ENCODE measurements around the gene PTPRD.
A peak's percentile ranks its signal among the peaks of the same experiment; 100 is the strongest.
"Not testable (repeated sequence)": the region's sequence is repeated elsewhere in the genome, so short reads cannot be mapped to it uniquely, and the experiment has no call there.

PTPRD gene

GRCh38 chr9:9949978-9950377 lies 662.8 kb downstream of the PTPRD start:
- no peak for DNase-seq

GRCh38 chr9:9949368-9949767 lies 663.4 kb downstream of the PTPRD start:
- DNase-seq, result no peak

GRCh38 chr9:9945966-9946365 lies 666.8 kb downstream of the PTPRD start:
- no peak for DNase-seq

GRCh38 chr9:9942764-9943424 lies 669.9 kb downstream of the PTPRD start:
- DNase-seq, result peak; percentile 58

- no peak for DNase-seq
Measured at GRCh38 chr9:9938432-9938831, 674.4 kb downstream of the PTPRD start.

GRCh38 chr9:9931464-9931863 lies 681.3 kb downstream of the PTPRD start:
- DNase-seq, result not testable (repeated sequence)

GRCh38 chr9:9924376-9924775 lies 688.4 kb downstream of the PTPRD start:
- DNase-seq, result peak; percentile 63

GRCh38 chr9:9921805-9922204 lies 691.0 kb downstream of the PTPRD start:
- DNase-seq, result no peak

- no peak for DNase-seq
Measured at GRCh38 chr9:9920425-9921060, 692.3 kb downstream of the PTPRD start.

GRCh38 chr9:9919174-9919775 lies 693.5 kb downstream of the PTPRD start:
- no peak for DNase-seq

- no peak for DNase-seq
Measured at GRCh38 chr9:9917400-9917799, 695.4 kb downstream of the PTPRD start.

GRCh38 chr9:9914174-9914573 lies 698.6 kb downstream of the PTPRD start:
- no peak for DNase-seq

GRCh38 chr9:9913276-9913832 lies 699.4 kb downstream of the PTPRD start:
- DNase-seq, result no peak

- DNase-seq, result peak; percentile 0
Measured at GRCh38 chr9:9912459-9912858, 700.3 kb downstream of the PTPRD start.

- no peak for DNase-seq
Measured at GRCh38 chr9:9905736-9906135, 707.1 kb downstream of the PTPRD start.

- no peak for DNase-seq
Measured at GRCh38 chr9:9904041-9904440, 708.8 kb downstream of the PTPRD start.

GRCh38 chr9:9901624-9902023 lies 711.2 kb downstream of the PTPRD start:
- DNase-seq, result no peak

- DNase-seq, result no peak
Measured at GRCh38 chr9:9893837-9894236, 719.0 kb downstream of the PTPRD start.

GRCh38 chr9:9892217-9892616 lies 720.6 kb downstream of the PTPRD start:
- DNase-seq, result no peak

GRCh38 chr9:9881692-9882091 lies 731.1 kb downstream of the PTPRD start:
- no peak for DNase-seq

GRCh38 chr9:9874270-9874669 lies 738.5 kb downstream of the PTPRD start:
- no peak for DNase-seq

GRCh38 chr9:9862235-9862810 lies 750.5 kb downstream of the PTPRD start:
- DNase-seq, result no peak

GRCh38 chr9:9855177-9856078 lies 757.4 kb downstream of the PTPRD start:
- DNase-seq, result no peak

All from inflammatory macrophage treated with lipopolysaccharide for 4 hours (primary cell).